ENCODE results near the gene FAM81B.
"Not testable (repeated sequence)": the region's sequence is repeated elsewhere in the genome, so short reads cannot be mapped to it uniquely, and the experiment has no call there.

Gene FAM81B, protein sequence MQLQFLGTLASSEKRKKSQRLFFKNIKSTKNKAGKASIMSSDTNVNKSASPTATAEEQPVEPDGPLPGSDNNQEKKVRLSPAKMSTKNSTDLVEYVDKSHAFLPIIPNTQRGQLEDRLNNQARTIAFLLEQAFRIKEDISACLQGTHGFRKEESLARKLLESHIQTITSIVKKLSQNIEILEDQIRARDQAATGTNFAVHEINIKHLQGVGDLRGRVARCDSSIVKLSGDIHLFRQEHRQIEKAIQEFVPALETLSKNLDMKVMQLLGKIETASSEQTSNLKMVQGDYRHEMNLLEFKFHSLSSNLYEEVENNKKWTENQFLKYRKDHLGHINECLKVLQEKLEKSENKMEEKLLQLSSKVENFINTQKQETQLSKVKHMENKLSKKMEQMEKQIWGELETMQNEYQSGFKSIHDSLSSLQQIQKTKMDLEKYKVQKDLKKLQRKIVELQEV

GRCh38 chr5:95390812-95391492 is at the start of gene FAM81B:
FAM81B (plus strand) TSS chr5:95391366; CDS start chr5:95391390, 24 bp downstream.
- no peak for DNase-seq (ENCODE audit: low read depth)

GRCh38 chr5:95341444-95341843 is 49.7 kb upstream of the FAM81B start:
- not testable (repeated sequence) for DNase-seq (ENCODE audit: low read depth)

- no peak for DNase-seq (ENCODE audit: low read depth)
These were observed 43.6 kb upstream of the FAM81B start for GRCh38 chr5:95347506-95348120.

- no peak for DNase-seq (ENCODE audit: low read depth)
These were observed 40.5 kb upstream of the FAM81B start for GRCh38 chr5:95350631-95351030.

GRCh38 chr5:95352691-95353090 is 38.5 kb upstream of the FAM81B start:
- DNase-seq (ENCODE audit: low read depth): no peak

DNA sequence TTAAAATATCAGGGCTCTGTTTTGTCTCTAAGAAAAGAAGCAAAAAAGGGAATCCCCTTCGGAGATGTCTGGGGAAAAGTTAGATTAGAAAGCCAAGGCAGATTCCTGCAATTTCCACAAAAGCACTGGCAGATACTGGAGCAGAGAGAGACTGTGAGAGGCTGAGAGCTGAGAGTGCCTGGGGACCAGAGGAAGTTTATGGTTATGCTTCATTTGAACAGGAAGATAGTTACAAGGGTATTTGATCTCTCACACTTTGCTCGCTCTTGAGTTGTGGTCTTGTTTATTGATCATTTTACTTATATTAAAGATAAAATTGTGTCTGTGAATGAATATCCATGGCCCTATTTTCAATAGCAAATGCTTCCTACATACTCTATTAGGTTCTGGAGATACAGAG is 32.8 kb upstream of the FAM81B start:
- DNase-seq (ENCODE audit: low read depth): no peak

- DNase-seq (ENCODE audit: low read depth): no peak
These were observed 32.3 kb upstream of the FAM81B start for GRCh38 chr5:95358848-95359247.

GRCh38 chr5:95360667-95361066 is 30.5 kb upstream of the FAM81B start:
- not testable (repeated sequence) for DNase-seq (ENCODE audit: low read depth)

DNA sequence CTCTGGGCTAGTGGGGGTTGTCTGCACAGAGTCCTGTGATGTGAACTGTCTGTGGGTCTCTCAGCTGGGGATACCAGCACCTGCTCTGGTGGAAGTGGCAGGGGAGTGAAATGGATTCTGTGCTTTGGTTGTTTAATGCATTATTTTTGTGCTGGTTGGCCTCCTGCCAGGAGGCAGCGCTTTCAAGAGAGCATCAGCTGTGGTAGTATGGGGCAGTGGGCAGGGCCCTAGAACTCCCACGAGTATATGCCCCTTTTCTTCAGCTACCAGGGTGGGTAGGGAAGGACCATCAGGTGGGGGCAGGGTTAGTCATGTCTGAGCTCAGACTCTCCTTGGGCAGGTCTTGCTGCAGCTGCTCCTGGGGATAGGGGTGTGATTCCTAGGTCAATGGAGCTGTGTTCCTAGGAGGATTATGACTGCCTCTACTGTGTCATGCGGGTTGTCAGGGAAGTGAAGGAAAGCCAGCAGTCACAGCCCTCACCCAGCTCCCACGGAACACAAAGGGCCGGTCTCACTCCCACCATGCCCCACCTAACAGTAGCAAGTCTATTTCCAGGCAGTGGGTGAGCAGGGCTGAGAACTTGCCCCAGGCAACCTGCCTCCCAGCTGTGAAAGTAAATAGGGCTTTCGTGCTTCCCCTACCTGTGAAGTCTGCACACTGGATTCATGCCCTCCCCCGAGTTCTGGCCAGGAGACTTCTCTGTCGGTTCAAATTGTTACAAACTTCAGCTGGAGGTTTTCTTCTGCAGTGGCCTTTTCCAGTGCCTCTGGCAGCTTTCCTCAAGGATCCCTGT is 25.7 kb upstream of the FAM81B start:
- DNase-seq (ENCODE audit: low read depth): no peak

DNA sequence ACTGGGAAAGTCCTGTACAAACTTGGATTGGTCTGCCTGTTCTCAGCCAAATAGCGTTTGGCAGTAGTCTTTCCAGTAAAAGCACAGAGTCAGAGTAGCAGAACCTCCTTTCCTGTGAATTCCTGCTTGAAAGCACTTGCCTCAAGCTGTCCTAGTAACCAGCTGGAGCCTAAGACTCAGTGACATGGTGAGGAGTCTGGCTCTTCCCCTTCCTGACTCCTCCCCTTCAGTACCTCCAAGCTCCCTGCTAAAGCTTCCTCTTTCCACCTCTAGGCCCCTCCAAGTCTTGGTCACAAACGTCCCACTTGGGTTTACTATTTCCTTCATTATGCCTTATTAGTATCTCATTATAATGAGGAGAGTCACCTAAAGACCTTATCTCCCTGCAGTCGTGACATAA is 21.4 kb upstream of the FAM81B start:
- DNase-seq (ENCODE audit: low read depth): no peak

GRCh38 chr5:95374061-95374460 is 17.1 kb upstream of the FAM81B start:
- DNase-seq (ENCODE audit: low read depth): no peak

DNA sequence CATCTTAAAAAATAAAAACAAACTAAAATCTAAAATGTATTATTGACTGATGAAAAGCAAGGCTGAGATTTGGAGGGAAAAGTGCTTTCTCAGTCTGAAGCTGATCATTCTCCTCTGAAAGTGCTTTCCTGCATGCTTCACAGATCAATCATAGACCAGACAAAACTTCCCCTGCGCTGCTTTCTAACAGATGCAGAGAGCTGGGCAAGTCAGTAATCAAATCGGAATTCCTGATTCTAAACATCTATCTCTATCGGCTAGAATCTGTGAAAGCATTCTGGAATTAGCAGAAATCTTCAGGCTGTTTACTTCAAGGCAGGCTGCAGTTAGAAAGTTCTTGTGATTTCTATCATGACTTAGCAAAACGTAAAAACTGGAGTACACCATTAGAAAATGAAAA is 15.6 kb upstream of the FAM81B start:
- no peak for DNase-seq (ENCODE audit: low read depth)

- no peak for DNase-seq (ENCODE audit: low read depth)
These were observed 12.0 kb upstream of the FAM81B start for GRCh38 chr5:95379133-95379532.

DNA sequence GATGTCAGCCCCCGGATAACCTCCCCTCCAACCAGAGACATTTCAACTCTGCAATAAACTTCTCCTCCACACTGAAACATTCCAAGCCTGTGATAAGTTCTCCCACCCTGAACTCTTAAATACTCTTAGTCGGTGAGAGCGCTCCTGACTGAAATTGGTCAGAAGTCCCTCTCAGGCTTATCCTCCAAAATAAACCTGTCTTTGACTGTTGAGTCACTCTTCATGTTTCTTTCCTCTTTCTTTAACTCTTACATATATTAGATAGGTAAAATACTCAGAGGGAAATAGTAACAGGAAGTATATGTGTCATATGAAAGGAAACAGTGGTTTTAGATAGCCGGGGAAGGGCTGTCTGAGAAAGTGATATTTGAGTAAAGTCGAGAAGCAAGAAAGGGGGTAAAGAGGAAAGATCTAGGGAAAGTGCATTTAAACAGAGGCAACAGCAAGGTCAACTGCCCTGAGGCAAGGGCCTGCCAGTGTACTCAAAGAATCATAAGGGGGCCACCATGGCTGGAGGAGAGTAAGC is 11.0 kb upstream of the FAM81B start:
- no peak for DNase-seq (ENCODE audit: low read depth)

DNA sequence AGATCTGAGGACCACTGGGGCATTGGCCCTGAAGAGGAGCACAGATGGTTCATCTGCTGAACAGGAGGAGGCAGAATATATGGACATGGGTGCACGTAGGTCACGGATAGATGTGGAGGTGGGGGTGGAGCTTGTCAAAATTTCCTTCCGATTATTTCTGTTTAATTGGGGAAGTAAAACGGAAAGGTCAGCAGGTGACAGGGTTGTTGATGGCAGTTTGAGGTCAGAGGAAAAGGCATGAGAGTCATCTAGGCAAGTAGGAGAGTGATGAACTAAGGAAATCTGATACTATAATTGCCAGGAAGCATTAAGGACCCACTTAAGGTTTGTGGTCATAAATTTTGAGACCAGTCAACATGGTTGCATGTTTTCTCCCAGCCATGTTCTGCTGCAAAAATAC is 8.4 kb upstream of the FAM81B start:
- no peak for DNase-seq (ENCODE audit: low read depth)

GRCh38 chr5:95384485-95385213 is 6.5 kb upstream of the FAM81B start:
- DNase-seq (ENCODE audit: low read depth): no peak

DNA sequence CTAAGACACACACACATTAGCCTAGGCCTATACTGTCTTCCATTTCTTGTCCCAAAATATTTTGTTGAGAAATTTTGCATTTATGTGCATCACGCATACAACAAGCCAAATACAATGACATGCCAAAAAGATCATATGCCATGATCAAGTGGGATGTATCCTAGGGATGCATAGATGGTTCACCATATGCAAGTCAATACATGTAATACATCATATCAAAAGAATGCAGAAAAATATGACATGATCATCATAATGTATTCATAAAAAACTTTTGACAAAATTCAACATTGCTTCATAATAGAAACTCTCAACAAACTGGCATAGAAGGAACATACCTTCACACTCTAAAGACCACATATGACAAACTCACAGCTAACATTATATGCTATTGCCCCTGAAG is 5.8 kb upstream of the FAM81B start:
- DNase-seq (ENCODE audit: low read depth): no peak

GRCh38 chr5:95391965-95392364 is 799 bp downstream of the FAM81B start:
- not testable (repeated sequence) for DNase-seq (ENCODE audit: low read depth)

- no peak for DNase-seq (ENCODE audit: low read depth)
These were observed 1.5 kb downstream of the FAM81B start for GRCh38 chr5:95392593-95393182.

DNA sequence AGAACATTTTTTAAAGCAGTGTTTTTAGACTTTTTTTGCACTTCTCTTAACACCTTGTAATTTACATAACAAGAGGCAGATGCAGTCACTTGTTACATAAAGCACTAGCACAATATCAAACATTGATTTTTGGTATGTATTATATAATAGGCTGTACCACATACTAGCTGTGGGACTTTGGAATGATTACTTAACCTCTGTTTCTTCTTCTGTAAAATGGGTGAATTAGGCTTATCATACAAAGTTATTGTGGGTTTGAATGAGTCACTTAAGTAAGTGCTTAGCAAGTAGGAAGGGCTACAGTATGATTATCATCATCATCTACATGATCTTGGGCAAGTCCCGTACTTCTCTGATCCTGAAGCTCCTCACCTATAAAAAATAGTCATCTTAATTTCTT is 2.1 kb downstream of the FAM81B start:
- no peak for DNase-seq (ENCODE audit: low read depth)

DNA sequence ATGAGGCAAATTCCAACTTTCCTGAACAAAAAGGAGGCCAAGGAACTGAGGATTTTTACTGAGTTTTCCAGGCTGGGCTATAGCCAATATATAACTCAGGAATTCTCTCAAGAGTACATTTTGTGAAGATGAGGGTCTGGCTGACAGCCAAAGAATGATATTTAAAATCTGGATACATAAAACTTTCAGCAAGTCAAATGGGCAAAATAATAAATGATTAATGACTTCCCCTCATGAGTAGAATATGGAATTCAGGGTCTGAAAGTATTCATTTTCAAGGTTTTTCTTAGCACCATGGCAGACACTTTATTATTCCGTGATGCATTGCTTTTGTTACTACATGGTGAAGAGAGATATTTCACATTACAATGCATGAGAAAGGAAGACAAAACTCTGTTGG is 7.8 kb downstream of the FAM81B start:
- no peak for DNase-seq (ENCODE audit: low read depth)
